WTC11 (cell line): ENCODE measurements around the gene FASN. TPM values are rescaled to one million over a fixed set of nuclear protein-coding genes. Genes with fewer than 3 reads are reported as not detected.
A peak's percentile ranks its signal among the peaks of the same experiment; 100 is the strongest.

Experiments used
- ATAC-seq: fragments of 200-7000 bp; cut with Tn5 transposase; 2 replicates; pipeline ENCODE4 v1.10.0; 2021; ENCODE audit warnings: mild to moderate bottlenecking, moderate library complexity
- CTCF ChIA-PET: fragments of 300-600 bp; sonication (Branson Sonifier 250); formaldehyde crosslinking; loops from one replicate; lab custom pipeline; 2021; ENCODE audit warnings: antibody characterized with exemption; lab: Charles Lee
- POLR2A ChIA-PET: fragments of 350-600 bp; sonication (Branson Sonifier 250); formaldehyde crosslinking; loops from one replicate; lab custom pipeline; 2021; ENCODE audit warnings: antibody characterized with exemption; lab: Charles Lee
- DNase-seq: peaks from one replicate; pipeline ENCODE4 v3.0.0; 2021; ENCODE audit warnings: low spot score
- H3K27ac Mint-ChIP-seq: 2 replicates; pipeline ENCODE4 v1.8.0; 2021; ENCODE audit warnings: mixed read lengths
- H3K27me3 Mint-ChIP-seq: 2 replicates; pipeline ENCODE4 v1.8.0; 2021; ENCODE audit warnings: low read depth, mild to moderate bottlenecking, moderate library complexity, mixed read lengths
- H3K36me3 Mint-ChIP-seq: 2 replicates; pipeline ENCODE4 v1.8.0; 2021; ENCODE audit warnings: mixed read lengths
- H3K4me1 Mint-ChIP-seq: 2 replicates; pipeline ENCODE4 v1.8.0; 2022; ENCODE audit warnings: mixed read lengths
- H3K4me3 Mint-ChIP-seq: 2 replicates; pipeline ENCODE4 v1.8.0; 2021; ENCODE audit warnings: mild to moderate bottlenecking, moderate library complexity, mixed read lengths
- H3K9me3 Mint-ChIP-seq: 2 replicates; pipeline ENCODE4 v1.8.0; 2021; ENCODE audit warnings: mixed read lengths
- ATF3 ChIP-seq: sonication (generic); formaldehyde crosslinking; conservative IDR thresholded peaks from 2 replicates; pipeline ENCODE4 v1.8.1; 2022; ENCODE audit warnings: mild to moderate bottlenecking, missing genetic modification reagents
- CREB1 ChIP-seq: sonication (generic); formaldehyde crosslinking; IDR thresholded peaks from 2 replicates; pipeline ENCODE4 v1.8.0; 2023; ENCODE audit warnings: mild to moderate bottlenecking, missing genetic modification reagents
- ETV6 ChIP-seq: sonication (generic); formaldehyde crosslinking; IDR thresholded peaks from 2 replicates; pipeline ENCODE4 v1.8.1; 2022; ENCODE audit warnings: mild to moderate bottlenecking, missing genetic modification reagents
- FOXJ3 ChIP-seq: sonication (generic); formaldehyde crosslinking; IDR thresholded peaks from 2 replicates; pipeline ENCODE4 v1.9.0; 2021; ENCODE audit warnings: missing genetic modification reagents, mild to moderate bottlenecking, borderline replicate concordance
- KAT7 ChIP-seq: sonication (generic); formaldehyde crosslinking; IDR thresholded peaks from 2 replicates; pipeline ENCODE4 v1.8.1; 2023; ENCODE audit warnings: missing genetic modification reagents, mild to moderate bottlenecking, borderline replicate concordance
- NFE2L1 ChIP-seq: sonication (generic); formaldehyde crosslinking; IDR thresholded peaks from 2 replicates; pipeline ENCODE4 v1.8.1; 2023; ENCODE audit warnings: missing genetic modification reagents
- SMAD3 ChIP-seq: sonication (generic); formaldehyde crosslinking; IDR thresholded peaks from 2 replicates; pipeline ENCODE4 v1.8.0; 2022; ENCODE audit warnings: missing genetic modification reagents, mild to moderate bottlenecking, borderline replicate concordance
- ZNF121 ChIP-seq: sonication (generic); formaldehyde crosslinking; IDR thresholded peaks from 2 replicates; pipeline ENCODE4 v1.8.0; 2023; ENCODE audit warnings: missing genetic modification reagents
- ZNF138 ChIP-seq: sonication (generic); formaldehyde crosslinking; conservative IDR thresholded peaks from 2 replicates; pipeline ENCODE4 v1.8.1; 2022; ENCODE audit warnings: mild to moderate bottlenecking, moderate library complexity, missing genetic modification reagents
- total RNA-seq: library from RNA; stranded (reverse); gene quantifications from 3 replicates; pipeline ENCODE4 v1.2.3, GENCODE V29; 2021
- TF ChIP-seq, protein P1 (sequence below): fragments of 250-450 bp; sonication (Bioruptor Pico); conservative IDR thresholded peaks from 2 replicates; pipeline ENCODE4 v1.9.0; 2021; ENCODE audit warnings: mild to moderate bottlenecking
- TF ChIP-seq, protein P2 (sequence below): sonication (generic); formaldehyde crosslinking; IDR thresholded peaks from 2 replicates; pipeline ENCODE4 v1.8.0; 2022; ENCODE audit warnings: mild to moderate bottlenecking, missing genetic modification reagents
- TF ChIP-seq, protein P3 (sequence below): fragments of 250-450 bp; sonication (Bioruptor Pico); IDR thresholded peaks from 2 replicates; pipeline ENCODE4 v2.1.2; 2022; ENCODE audit warnings: mild to moderate bottlenecking, moderate library complexity
- TF ChIP-seq, protein P4 (sequence below): sonication (generic); formaldehyde crosslinking; IDR thresholded peaks from 2 replicates; pipeline ENCODE4 v1.8.0; 2023; ENCODE audit warnings: missing genetic modification reagents, mild to moderate bottlenecking, borderline replicate concordance

FASN gene
- total RNA-seq, 1 experiment from 2014 or later = 742 TPM

DNA sequence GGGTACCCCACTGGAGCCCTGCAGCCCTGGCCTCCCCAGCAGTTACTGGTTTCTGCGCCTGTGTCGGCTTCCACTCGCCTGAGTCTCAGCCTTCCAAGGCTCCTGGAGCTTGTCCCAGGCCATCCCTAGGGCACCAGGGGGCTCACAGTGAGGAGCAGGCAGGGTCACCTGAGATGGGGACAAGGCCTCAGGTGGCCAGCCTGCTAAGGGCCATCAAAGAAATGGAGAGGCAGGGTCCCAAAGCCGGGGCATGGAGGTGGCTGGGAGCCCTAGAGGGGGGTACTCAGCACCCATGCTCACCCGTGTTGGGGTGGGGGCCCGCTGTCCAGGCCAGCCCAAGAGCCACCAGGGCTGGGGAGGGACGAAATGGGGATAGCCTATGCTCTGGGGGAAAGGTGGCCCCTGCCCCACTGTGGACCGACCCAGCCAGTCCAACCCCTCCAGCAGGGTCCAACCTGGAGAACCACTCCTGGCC, 1.3 kb downstream of the FASN start:
- Mint-ChIP-seq H3K4me1 (peaks cover 19% of the 10 kb centered on the region), H3K9me3 (no peaks in the 10 kb centered on the region), H3K27me3 (no peaks in the 10 kb centered on the region), H3K36me3 (peaks cover 7% of the 10 kb centered on the region), H3K27ac (0 out of 2 replicates have a peak overlapping the region, but pooled peaks have one; percentile 41), H3K4me3 (peak overlapping the region; percentile 69)
- ChIA-PET CTCF (interaction anchor here (1.6 to 2.9 kb wide), 4 partner anchors 57 to 66 kb away, joined by 4 to 18 read pairs (median 8); partner anchors contain the start of genes DCXR and RAC3), POLR2A (no interaction called here)
- ATAC-seq = no peak
- TF ChIP-seq CREB1 (CRISPR knock-in tag) (no peak), SMAD3 (no peak), ZNF121 (0 out of 2 replicates have a peak, but pooled peaks have one; percentile 1), FOXJ3 (no peak), ZNF138 (no peak), ATF3 (CRISPR knock-in tag) (no peak), KAT7 (CRISPR knock-in tag) (0 out of 2 replicates have a peak, but pooled peaks have one; percentile 8), NFE2L1 (CRISPR knock-in tag) (no peak), ETV6 (CRISPR knock-in tag) (0 out of 2 replicates have a peak, but pooled peaks have one; percentile 5)
- TF ChIP-seq, protein P1, sequence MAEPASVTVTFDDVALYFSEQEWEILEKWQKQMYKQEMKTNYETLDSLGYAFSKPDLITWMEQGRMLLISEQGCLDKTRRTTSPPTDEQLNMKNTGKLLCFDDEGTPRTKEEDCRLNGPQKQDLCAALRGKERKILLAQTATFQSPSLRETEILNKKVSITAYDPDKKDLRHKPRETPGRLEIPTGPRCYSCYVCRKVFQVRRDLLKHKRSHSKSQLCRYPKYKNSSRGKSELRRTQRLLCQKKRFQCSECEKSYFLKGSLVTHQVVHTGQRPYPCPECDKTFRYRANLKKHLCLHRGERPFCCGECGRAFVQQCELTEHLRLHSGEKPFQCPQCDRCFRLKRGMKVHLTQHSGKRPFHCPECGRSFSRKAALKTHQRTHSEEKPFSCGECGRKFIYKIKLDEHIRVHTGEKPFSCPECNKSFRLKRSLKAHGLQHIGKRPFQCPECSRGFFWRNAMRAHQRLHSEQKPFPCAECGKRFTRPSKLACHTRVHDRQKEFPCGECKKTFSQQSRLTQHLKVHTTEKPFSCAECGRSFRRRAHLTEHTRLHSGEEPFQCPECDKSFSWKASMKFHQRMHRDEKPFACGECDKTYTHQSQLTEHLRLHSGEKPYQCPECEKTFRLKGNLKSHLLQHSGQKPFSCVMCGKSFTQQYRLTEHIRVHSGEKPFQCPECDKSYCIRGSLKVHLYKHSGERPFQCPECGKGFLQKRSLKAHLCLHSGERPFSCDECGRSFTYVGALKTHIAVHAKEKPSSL (CRISPR knock-in tag) = no peak
- TF ChIP-seq, protein P2, sequence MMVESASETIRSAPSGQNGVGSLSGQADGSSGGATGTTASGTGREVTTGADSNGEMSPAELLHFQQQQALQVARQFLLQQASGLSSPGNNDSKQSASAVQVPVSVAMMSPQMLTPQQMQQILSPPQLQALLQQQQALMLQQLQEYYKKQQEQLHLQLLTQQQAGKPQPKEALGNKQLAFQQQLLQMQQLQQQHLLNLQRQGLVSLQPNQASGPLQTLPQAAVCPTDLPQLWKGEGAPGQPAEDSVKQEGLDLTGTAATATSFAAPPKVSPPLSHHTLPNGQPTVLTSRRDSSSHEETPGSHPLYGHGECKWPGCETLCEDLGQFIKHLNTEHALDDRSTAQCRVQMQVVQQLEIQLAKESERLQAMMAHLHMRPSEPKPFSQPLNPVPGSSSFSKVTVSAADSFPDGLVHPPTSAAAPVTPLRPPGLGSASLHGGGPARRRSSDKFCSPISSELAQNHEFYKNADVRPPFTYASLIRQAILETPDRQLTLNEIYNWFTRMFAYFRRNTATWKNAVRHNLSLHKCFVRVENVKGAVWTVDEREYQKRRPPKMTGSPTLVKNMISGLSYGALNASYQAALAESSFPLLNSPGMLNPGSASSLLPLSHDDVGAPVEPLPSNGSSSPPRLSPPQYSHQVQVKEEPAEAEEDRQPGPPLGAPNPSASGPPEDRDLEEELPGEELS = 0 out of 2 replicates have a peak, but pooled peaks have one; percentile 1
- TF ChIP-seq, protein P3, sequence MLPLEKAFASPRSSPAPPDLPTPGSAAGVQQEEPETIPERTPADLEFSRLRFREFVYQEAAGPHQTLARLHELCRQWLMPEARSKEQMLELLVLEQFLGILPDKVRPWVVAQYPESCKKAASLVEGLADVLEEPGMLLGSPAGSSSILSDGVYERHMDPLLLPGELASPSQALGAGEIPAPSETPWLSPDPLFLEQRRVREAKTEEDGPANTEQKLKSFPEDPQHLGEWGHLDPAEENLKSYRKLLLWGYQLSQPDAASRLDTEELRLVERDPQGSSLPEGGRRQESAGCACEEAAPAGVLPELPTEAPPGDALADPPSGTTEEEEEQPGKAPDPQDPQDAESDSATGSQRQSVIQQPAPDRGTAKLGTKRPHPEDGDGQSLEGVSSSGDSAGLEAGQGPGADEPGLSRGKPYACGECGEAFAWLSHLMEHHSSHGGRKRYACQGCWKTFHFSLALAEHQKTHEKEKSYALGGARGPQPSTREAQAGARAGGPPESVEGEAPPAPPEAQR = no peak
- TF ChIP-seq, protein P4, sequence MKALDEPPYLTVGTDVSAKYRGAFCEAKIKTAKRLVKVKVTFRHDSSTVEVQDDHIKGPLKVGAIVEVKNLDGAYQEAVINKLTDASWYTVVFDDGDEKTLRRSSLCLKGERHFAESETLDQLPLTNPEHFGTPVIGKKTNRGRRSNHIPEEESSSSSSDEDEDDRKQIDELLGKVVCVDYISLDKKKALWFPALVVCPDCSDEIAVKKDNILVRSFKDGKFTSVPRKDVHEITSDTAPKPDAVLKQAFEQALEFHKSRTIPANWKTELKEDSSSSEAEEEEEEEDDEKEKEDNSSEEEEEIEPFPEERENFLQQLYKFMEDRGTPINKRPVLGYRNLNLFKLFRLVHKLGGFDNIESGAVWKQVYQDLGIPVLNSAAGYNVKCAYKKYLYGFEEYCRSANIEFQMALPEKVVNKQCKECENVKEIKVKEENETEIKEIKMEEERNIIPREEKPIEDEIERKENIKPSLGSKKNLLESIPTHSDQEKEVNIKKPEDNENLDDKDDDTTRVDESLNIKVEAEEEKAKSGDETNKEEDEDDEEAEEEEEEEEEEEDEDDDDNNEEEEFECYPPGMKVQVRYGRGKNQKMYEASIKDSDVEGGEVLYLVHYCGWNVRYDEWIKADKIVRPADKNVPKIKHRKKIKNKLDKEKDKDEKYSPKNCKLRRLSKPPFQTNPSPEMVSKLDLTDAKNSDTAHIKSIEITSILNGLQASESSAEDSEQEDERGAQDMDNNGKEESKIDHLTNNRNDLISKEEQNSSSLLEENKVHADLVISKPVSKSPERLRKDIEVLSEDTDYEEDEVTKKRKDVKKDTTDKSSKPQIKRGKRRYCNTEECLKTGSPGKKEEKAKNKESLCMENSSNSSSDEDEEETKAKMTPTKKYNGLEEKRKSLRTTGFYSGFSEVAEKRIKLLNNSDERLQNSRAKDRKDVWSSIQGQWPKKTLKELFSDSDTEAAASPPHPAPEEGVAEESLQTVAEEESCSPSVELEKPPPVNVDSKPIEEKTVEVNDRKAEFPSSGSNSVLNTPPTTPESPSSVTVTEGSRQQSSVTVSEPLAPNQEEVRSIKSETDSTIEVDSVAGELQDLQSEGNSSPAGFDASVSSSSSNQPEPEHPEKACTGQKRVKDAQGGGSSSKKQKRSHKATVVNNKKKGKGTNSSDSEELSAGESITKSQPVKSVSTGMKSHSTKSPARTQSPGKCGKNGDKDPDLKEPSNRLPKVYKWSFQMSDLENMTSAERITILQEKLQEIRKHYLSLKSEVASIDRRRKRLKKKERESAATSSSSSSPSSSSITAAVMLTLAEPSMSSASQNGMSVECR = no peak
- no peak for DNase-seq
